Left lung (tissue), 10 donors: ENCODE results near the gene NID1. TPM values are rescaled to one million over a fixed set of nuclear protein-coding genes. Genes with fewer than 3 reads are reported as not detected.

Experiments
- ATAC-seq: fragments of 200-7000 bp; cut with Tn5 transposase; one replicate; pipeline ENCODE4 v1.9.1; 2020; ENCODE audit warnings: moderate library complexity
- DNase-seq, 4 donors: peaks; one replicate each; pipeline ENCODE4 v3.0.0-alpha.2; 2013 to 2020
- H3K27ac ChIP-seq, 2 donors: fragments of 200-600 bp; sonication (generic) in 1 of 2; one replicate each; pipeline versions ENCODE4 v1.5.0 to v1.8.0; 2020 to 2021
- H3K27me3 ChIP-seq, 2 donors: fragments of 200-600 bp; sonication (generic) in 1 of 2; one replicate each; pipeline versions ENCODE4 v1.5.0 to v1.8.0; 2020 to 2021
- H3K36me3 ChIP-seq, 2 donors: fragments of 200-600 bp; sonication (generic) in 1 of 2; one replicate each; pipeline versions ENCODE4 v1.5.0 to v1.8.0; 2020 to 2021
- H3K4me1 ChIP-seq, 2 donors: fragments of 200-600 bp; one replicate each; pipeline ENCODE4 v1.8.0; 2021
- H3K4me3 ChIP-seq, 2 donors: fragments of 200-600 bp; sonication (generic) in 1 of 2; one replicate each; pipeline versions ENCODE4 v1.5.0 to v1.8.0; 2020 to 2021; ENCODE audit warnings: mild to moderate bottlenecking in 1 of 2
- H3K9me3 ChIP-seq, 2 donors: fragments of 200-600 bp; sonication (generic) in 1 of 2; one replicate each; pipeline versions ENCODE4 v1.5.0 to v1.8.0; 2020 to 2021
- intact Hi-C, 2 donors: fragments of 100-400 bp; cut with DNase I; formaldehyde crosslinking; loops; one replicate each; pipeline versions ENCODE4 v1.11.2 to v1.14.2; 2022
- polyA plus RNA-seq, 6 donors: library from polyadenylated mRNA; unstranded; fragments of 120-200 nt; gene quantifications; one replicate each; pipeline ENCODE4 v1.2.1, GENCODE V29; 2013; ENCODE audit not compliant: insufficient read length in 6 of 6
- total RNA-seq, 2 donors: library from RNA; stranded (reverse); fragmentation: NEBNext Ultra II Directional; extraction: Animal tissue kit (Norgen Biotek cat#: 25700); gene quantifications; one replicate each; pipeline ENCODE4 v1.2.1, GENCODE V29; 2021
- TF ChIP-seq, protein P1 (sequence below), 2 donors: fragments of 200-600 bp; sonication (generic) in 1 of 2; IDR thresholded peaks; one replicate each; pipeline versions ENCODE4 v1.5.0 to v1.8.0; 2021; ENCODE audit warnings: antibody characterized with exemption in 2 of 2
- donor health status: DM: no; HTN: yes; CAD: no.
- donor health status: DM: no; HTN: no; CAD: no.

The NID1 gene
- total and polyA plus RNA-seq, 8 donors: 55.4 to 233 (median 218) TPM

DNA sequence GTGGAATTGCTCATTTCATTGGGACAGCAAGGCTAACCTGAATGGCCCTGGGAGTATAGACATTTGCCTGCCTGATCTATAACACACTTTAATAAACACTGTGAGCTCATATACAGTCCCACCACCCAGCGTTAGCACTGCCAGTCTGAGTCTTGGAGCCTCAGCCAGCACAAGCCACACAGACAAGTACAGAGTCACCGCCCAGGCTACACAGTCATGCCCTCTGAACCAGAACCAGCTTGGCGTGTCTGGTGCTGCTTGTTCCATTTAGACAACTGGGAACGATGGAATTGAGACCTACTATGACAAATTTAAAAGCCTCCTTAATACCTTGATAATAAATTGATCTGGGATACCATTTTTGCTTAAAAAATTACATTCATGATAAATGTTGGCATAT, 31.6 kb downstream of the NID1 start:
- intact Hi-C loops: no loop called here
- ATAC-seq: no peak
- Histone ChIP-seq H3K27ac (no peak overlapping the region), H3K4me1 (no peaks in the 10 kb centered on the region), H3K36me3 (peaks cover 0 to 10% of the 10 kb centered on the region in 2 donors), H3K27me3 (no peaks in the 10 kb centered on the region), H3K9me3 (no peaks in the 10 kb centered on the region), H3K4me3 (no peak overlapping the region)
- TF ChIP-seq, protein P1, sequence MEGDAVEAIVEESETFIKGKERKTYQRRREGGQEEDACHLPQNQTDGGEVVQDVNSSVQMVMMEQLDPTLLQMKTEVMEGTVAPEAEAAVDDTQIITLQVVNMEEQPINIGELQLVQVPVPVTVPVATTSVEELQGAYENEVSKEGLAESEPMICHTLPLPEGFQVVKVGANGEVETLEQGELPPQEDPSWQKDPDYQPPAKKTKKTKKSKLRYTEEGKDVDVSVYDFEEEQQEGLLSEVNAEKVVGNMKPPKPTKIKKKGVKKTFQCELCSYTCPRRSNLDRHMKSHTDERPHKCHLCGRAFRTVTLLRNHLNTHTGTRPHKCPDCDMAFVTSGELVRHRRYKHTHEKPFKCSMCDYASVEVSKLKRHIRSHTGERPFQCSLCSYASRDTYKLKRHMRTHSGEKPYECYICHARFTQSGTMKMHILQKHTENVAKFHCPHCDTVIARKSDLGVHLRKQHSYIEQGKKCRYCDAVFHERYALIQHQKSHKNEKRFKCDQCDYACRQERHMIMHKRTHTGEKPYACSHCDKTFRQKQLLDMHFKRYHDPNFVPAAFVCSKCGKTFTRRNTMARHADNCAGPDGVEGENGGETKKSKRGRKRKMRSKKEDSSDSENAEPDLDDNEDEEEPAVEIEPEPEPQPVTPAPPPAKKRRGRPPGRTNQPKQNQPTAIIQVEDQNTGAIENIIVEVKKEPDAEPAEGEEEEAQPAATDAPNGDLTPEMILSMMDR (IDR thresholded peaks at IDR 0.05): no peak
- DNase-seq: no peak

GRCh38 chr1:236030534-236030933, 34.4 kb downstream of the NID1 start:
- DNase-seq: peak in 2 of 4 donors; percentile 51 to 64
- intact Hi-C loops: no loop called here
- ATAC-seq: no peak
- TF ChIP-seq, protein P1 (IDR thresholded peaks at IDR 0.05): no peak
- Histone ChIP-seq H3K27me3 (no peaks in the 10 kb centered on the region), H3K36me3 (peaks cover 0 to 10% of the 10 kb centered on the region in 2 donors), H3K4me1 (no peaks in the 10 kb centered on the region), H3K9me3 (no peaks in the 10 kb centered on the region), H3K27ac (no peak overlapping the region), H3K4me3 (no peak overlapping the region)

GRCh38 chr1:236029428-236029940, 35.4 kb downstream of the NID1 start:
- no peak overlapping the region for H3K4me3 ChIP-seq
- no peaks in the 10 kb centered on the region for H3K9me3 ChIP-seq
- TF ChIP-seq, protein P1 (IDR thresholded peaks at IDR 0.05): no peak
- peaks cover 0 to 14% of the 10 kb centered on the region in 2 donors for H3K36me3 ChIP-seq
- no peaks in the 10 kb centered on the region for H3K4me1 ChIP-seq
- H3K27ac ChIP-seq: no peak overlapping the region
- DNase-seq: no peak
- intact Hi-C loops: no loop called here
- ATAC-seq: no peak
- H3K27me3 ChIP-seq: no peaks in the 10 kb centered on the region

DNA sequence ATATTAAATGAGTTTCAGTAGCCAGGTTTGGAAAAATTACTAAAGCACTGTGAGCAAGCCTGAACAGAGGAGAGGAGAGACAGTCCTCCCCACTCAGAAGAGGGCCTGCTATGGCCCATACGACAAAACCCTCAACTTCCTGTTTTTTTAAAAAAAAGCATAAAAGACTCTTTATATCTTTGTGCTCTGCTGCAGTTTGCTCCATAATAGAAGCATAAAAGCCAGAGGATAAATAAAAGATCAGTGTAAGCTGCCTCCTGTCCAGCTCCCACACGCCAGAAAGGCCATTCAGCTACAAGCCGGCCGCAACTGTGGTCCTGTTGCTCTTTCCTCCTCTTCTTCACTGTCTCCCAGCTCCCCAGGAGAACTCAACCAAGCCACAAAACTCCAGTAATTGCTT, 37.8 kb downstream of the NID1 start:
- no peak overlapping the region for H3K4me3 ChIP-seq
- H3K4me1 ChIP-seq: no peaks in the 10 kb centered on the region
- H3K9me3 ChIP-seq: no peaks in the 10 kb centered on the region
- intact Hi-C loops: no loop called here
- ATAC-seq: no peak
- H3K27me3 ChIP-seq: no peaks in the 10 kb centered on the region
- DNase-seq: no peak
- TF ChIP-seq, protein P1 (IDR thresholded peaks at IDR 0.05): no peak
- H3K27ac ChIP-seq: no peak overlapping the region
- peaks cover 0 to 26% of the 10 kb centered on the region in 2 donors for H3K36me3 ChIP-seq

- intact Hi-C loops: no loop called here
- Histone ChIP-seq H3K9me3 (no peaks in the 10 kb centered on the region), H3K27me3 (no peaks in the 10 kb centered on the region), H3K4me3 (no peak overlapping the region), H3K4me1 (no peaks in the 10 kb centered on the region), H3K36me3 (peaks cover 0 to 26% of the 10 kb centered on the region in 2 donors), H3K27ac (no peak overlapping the region)
- DNase-seq (no peak), ATAC-seq (no peak)
- TF ChIP-seq, protein P1 (IDR thresholded peaks at IDR 0.05): no peak
These were observed 39.1 kb downstream of the NID1 start for GRCh38 chr1:236025836-236026235.
